Transverse colon (tissue), 4 donors: Measurements from ENCODE around the gene TGFBR2.

Experiments
- EP300 ChIP-seq: sonication (generic); formaldehyde crosslinking; IDR thresholded peaks from one replicate; pipeline ENCODE4 v1.6.1; 2017; ENCODE audit warnings: antibody characterized with exemption, low read depth
- POLR2A ChIP-seq: fragments of 450-650 bp; IDR thresholded peaks from one replicate; pipeline ENCODE4 v1.6.1; 2016; ENCODE audit warnings: antibody characterized with exemption, mild to moderate bottlenecking, moderate library complexity
- POLR2AphosphoS5 ChIP-seq, 3 donors: sonication (generic); formaldehyde crosslinking; IDR thresholded peaks; one replicate each; pipeline ENCODE4 v1.6.1; 2016; ENCODE audit warnings: antibody characterized with exemption in 3 of 3
- TF ChIP-seq, protein P1 (sequence below), 5 experiments: fragments of 200-600 bp in 3 of 5; fragments of 450-650 bp in 2 of 5; sonication (generic) in 3 of 5; IDR thresholded peaks; 1 replicate in 2 of 5; 2 replicates in 3 of 5; pipeline ENCODE4 v1.5.1; 2016 to 2017; ENCODE audit warnings: antibody characterized with exemption in 5 of 5, inconsistent platforms in 3 of 5, mild to moderate bottlenecking in 2 of 5, moderate library complexity in 1 of 5

DNA sequence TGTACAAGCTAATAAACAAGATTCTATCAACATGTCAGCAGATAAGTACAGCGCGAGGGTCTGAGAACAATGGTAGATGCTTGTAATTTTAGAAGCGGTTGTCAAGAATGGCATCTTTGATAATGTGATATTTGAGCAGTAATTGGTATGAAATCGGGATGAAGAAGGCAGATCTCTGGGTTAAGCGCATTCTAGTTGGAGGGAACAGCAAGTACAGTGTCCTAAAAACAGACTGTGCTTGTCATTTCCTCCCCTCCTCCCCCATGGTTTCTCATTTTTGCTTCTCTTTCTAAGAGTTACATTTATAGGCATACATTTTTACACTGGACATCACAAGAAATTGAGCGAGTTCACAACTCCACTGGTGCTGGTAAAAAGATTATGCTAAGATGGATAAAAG lies 23.3 kb downstream of the TGFBR2 start:
- TF ChIP-seq, protein P1, sequence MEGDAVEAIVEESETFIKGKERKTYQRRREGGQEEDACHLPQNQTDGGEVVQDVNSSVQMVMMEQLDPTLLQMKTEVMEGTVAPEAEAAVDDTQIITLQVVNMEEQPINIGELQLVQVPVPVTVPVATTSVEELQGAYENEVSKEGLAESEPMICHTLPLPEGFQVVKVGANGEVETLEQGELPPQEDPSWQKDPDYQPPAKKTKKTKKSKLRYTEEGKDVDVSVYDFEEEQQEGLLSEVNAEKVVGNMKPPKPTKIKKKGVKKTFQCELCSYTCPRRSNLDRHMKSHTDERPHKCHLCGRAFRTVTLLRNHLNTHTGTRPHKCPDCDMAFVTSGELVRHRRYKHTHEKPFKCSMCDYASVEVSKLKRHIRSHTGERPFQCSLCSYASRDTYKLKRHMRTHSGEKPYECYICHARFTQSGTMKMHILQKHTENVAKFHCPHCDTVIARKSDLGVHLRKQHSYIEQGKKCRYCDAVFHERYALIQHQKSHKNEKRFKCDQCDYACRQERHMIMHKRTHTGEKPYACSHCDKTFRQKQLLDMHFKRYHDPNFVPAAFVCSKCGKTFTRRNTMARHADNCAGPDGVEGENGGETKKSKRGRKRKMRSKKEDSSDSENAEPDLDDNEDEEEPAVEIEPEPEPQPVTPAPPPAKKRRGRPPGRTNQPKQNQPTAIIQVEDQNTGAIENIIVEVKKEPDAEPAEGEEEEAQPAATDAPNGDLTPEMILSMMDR (IDR thresholded peaks at IDR 0.05): no peak
- no peak for TF ChIP-seq POLR2A
- no peak for TF ChIP-seq POLR2AphosphoS5 (IDR thresholded peaks at IDR 0.05)
- TF ChIP-seq EP300: no peak
